GM19240 (cell line): ENCODE data around the gene CAMTA1.
"Not testable (repeated sequence)": the region's sequence is repeated elsewhere in the genome, so short reads cannot be mapped to it uniquely, and the experiment has no call there.

ENCODE experiments used
- DNase-seq: peaks from one replicate; pipeline ENCODE4 v3.0.0; 2011; ENCODE audit warnings: low spot score; ENCODE audit not compliant: insufficient read length

The CAMTA1 gene

DNA sequence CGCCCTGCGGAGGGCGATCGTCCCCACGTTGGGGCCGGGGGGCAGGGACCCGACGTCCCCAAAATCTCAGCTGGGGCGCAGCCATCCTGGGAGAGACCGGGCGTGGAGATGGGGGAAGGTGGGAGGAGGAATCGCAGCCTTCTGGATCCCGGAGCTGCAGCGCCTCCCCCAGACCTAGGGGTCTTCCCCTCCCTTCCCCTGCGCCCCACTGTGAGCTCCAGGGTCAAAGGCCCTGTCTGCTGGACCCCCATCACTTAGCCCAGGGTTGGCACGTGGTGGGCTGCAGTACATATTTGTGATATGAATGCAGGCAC is 895.7 kb downstream of the CAMTA1 start:
- no peak for DNase-seq

DNA sequence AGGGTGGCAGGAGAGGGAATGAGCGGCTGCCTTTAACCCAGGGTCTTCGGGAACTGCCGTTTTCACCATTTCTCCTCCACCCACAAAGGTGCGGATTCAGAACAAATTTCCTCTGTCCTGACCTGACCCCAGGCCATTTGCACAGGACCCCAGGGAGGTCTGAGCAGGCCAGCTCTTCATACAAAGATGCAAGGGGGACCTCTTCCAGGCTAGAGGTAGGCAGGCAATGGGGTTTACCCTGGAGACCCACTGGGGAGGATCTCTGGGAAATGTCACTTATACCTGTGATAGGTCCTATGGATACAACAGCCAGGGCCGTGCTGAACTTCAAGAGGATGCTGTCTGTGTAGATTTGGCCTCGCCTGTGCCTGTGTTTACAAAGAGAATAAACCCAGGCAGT is 896.1 kb downstream of the CAMTA1 start:
- no peak for DNase-seq

GRCh38 chr1:7683521-7683920 is 898.3 kb downstream of the CAMTA1 start:
- no peak for DNase-seq

DNA sequence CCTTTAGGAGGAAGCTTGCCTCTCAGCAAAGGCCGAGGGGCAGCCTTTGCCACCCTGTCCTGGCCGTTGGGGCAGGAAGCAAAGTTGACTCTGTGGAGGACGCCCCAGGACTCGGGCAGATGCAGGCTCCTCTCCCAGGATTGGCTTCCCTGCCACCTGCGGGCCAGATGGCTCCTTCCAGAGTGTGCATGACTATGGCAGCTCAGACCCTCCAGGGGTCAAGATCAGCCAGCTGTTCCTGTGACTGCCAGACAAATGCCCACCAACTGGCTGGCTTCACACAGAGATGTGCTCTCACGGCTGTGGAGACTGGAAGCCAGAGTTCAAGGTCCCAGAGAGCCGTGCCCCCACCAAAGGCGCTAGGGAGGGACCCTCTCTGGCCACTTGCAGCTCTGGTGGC is 898.9 kb downstream of the CAMTA1 start:
- DNase-seq = no peak

DNA sequence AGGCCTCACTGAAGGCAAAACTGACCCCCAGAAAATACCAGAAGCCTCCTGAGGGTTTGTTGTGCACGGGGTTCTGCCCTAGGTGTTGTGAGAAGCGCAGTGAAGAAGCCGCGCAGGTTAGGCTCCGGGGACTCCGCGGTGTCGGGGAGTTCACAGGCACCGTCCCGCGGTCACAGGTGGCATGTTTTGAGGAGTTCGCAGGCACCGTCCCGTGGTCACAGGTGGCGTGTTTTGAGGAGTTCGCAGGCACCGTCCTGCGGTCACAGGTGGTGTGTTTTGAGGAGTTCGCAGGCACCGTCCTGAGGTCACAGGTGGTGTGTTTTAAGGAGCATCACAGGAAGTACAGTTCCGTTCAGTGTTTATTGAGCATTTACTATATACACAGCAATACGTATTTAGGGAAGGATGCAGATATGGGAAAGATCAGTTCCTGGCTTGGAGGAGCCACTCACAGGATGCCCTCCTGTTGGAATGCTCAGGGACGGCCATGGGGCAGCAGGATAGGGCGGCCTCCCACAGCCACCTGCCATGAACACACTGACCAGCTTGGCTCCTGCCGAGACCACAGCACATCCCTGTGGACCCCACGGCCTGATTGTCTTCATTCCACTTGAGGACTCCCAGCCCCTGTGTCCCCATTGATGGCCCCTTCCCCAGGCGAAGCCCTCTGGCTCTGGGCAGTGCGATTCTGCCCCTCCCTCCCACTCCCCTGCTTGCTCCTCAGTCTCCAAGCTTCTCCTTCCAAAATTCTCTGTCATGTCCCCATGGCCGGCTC is 899.8 kb downstream of the CAMTA1 start:
- DNase-seq = no peak

DNA sequence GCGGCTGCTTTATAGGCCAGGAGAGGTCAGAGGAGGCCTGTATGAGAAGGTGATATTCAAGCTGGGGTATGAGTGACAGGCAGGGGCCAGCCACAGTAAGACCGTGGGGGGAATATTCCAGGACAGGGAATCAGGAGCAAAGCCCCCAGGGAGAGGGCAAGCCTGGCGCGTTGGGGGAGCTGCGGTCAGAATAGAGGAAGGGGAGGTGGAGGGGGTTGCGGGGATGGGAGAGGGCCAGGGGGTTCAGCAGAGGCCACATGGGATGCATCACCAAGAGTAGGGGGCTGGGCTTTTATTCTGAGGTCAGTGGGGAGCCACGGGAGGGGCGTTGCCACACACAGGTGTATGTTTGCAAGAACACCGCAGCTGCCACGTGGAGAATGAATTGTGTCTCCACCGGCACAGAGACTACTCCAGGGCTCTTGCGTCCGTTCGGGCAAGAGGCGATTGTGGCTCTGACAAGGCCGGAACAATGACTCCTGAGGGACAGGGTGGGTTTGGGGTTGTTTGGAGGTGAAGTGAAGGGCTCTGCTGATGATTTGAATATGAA is 901.1 kb downstream of the CAMTA1 start:
- no peak for DNase-seq

GRCh38 chr1:7687411-7687810 is 902.2 kb downstream of the CAMTA1 start:
- DNase-seq = no peak

DNA sequence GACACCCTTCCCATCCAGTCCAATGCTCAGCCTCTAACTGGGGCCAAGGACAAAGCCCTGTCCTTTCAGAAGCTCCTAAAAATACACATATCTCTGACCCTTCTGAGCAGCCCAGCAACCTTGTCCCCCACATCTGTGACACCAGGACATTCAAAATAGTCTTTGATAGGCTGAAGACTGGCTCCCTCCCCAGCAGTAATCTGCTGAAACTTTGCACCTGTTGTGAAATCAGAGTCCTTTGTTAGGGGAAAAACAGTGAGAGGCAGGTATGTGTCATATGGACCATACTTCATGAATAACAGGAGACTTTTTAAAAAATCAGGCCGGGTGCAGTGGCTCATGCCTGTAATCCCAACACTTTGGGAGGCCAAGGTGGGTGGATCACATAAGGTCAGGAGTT is 903.4 kb downstream of the CAMTA1 start:
- DNase-seq = no peak

GRCh38 chr1:7689307-7689706 is 904.1 kb downstream of the CAMTA1 start:
- not testable (repeated sequence) for DNase-seq

- no peak for DNase-seq
Measured at GRCh38 chr1:7690076-7690475, 904.8 kb downstream of the CAMTA1 start.

- DNase-seq = no peak
Measured at GRCh38 chr1:7690496-7691182, 905.4 kb downstream of the CAMTA1 start.

DNA sequence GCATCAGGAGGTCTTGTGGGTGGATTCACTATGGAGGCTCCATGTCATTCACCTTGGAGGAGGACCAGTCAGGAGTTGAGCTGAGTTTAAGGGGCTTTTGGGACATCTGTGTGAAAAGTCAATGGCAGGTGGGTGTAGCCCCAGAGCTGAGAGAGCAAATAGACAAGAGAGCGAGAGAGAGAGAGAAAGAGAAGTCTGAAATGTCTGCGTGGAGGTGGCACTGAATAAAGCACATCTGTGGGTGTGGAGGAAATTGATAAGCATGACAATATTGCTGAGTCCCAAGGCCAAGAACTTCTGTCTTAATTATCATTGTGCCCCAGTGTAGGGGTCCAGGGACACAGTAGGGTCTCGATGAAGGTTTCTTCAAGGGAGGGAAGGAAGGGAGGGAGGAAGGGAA is 906.3 kb downstream of the CAMTA1 start:
- no peak for DNase-seq

DNA sequence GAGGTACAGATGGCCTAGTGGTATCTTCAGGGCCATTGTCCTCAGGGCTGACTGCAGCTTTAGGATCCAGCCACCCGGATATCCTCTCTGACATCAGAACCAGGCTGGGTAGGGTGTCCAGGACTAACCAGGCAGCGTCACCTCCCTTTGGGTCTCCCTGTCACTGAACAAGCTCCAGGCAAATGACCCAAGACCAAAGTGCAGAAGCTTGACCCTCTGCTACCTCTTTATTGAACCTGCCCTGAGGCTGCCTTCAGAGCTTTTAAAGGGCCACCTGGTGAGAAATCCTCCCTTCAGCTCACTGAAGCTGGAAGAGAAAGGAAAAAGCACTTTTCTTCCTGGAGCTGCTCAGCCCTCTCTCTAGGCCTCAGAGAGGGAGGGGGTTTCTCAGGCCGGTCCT is 906.8 kb downstream of the CAMTA1 start:
- DNase-seq = no peak

DNA sequence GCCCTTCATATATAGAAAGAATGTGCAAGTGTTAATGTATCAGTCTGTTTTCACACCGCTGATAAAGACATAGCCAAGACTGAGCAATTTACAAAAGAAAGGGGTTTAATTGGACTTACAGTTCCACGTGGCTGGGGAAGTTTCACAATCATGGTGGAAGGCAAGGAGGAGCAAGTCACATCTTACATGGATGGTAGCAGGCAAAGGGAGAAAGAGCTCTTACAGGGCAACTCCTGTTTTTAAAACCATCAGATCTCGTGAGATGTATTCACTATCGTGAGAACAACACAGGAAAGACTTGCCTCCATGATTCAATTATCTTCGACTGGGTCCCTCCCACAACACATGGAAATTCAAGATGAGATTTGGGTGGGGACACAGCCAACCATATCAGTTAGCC is 907.8 kb downstream of the CAMTA1 start:
- DNase-seq = not testable (repeated sequence)

- no peak for DNase-seq
Measured at GRCh38 chr1:7693662-7694061, 908.4 kb downstream of the CAMTA1 start.

DNA sequence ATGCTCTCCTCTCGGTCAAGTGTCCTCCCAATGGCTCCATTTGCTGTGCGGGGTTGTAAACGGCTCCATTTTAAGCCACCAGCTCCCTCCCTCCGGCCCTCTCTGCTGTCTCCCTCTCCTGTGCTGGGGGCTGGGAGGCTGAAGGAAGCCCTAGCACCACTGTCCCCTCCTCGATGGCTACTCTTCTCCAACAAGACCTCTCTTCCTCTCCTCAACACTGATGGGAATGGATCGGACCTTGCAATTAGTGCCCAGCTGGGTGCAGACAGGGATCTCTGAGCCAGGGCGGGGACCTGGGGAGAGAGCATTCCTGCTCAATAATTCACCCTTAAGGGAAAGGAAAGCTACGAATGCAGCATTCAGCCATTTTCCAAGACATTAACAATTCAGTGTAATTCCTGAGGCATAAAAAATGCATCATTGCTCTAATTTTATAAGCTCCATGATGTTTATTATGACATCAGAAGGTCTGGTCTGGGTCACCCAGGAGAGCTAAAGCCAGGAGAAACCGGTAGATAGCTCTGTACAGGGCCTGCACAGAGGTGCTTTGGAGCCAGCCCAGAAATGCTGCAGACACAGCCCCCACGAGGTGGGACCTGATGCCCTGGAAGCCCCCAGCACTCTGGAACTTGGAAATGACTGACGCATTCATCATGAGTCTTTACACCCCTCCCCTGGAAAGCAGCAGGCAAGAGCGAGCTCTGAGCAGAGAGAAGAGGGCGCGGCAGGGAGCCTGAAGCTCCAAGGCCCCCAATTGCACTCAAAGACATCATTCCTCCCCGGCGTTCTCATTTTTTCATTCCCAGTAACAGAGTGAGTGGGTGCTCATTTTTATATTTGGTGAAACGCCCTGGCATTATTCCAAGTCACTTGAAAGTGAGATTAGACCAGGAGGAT is 909.6 kb downstream of the CAMTA1 start:
- no peak for DNase-seq

GRCh38 chr1:7695497-7696117 is 910.4 kb downstream of the CAMTA1 start:
- no peak for DNase-seq

GRCh38 chr1:7698641-7699040 is 913.4 kb downstream of the CAMTA1 start:
- no peak for DNase-seq

DNA sequence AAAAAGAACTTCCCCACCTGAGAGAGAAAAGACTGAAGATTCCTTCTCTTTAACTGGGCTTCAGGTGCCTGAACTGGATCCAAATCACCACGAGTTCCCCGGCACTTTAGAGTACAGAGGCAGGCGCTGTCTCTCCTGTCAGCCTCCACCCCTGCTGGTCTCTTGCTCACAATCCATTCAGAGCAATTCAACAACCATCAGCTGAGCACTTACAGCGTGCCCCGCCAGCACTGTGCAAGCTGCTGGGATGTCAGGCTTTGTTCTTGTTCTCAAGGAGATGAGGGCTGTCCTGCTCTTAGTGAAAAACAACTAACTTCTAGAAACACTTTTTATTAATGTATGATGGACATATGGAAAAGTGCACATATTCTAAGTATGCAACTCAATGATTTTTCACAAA is 917.1 kb downstream of the CAMTA1 start:
- no peak for DNase-seq

DNA sequence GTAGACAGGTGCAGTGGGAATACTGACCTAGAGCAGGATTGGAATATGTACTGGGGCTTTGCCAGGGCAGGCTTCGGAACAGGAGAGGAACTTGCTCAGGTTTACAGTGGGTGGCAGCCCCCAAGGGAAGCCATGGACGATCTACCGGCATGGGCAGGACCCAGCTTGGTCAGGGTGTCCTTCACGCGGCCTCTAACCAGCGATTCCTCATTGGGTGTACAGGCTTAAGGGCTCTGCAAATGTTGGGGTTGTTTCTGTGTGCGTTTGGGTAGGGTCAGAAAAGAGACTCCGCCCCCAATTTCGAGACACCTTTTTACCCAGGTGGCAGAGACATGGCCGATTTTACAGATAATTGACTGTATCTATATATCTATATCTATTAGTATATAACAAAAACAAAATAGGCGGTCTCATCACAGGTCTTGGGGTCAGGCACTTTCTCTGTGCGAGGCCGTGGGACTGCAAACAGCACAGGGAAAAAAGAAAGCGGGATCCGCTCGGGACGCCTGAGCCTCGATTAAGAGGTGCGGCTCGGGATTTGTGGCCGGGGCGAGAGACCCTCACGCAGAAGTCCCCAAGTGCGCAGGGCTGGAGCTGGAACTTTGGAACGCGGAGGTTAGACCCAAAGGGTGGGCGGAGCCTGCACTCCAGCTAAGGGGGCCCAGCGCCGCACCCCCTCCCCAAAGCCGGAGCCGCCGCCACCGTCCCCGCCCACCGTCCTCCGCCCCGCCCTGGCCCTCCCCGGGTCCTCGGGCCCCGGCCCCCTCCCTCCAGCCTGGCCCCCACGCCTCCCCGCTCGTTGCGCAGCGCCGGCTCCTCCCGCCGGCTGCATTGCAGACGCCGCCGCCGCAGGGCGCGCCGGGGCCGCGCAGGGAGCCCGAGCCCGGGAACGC is 918.3 kb downstream of the CAMTA1 start:
- no peak for DNase-seq
